RWPE2 (cell line): ENCODE measurements around the gene SDR42E2.
"Not testable (repeated sequence)": the region's sequence is repeated elsewhere in the genome, so short reads cannot be mapped to it uniquely, and the experiment has no call there.

Experiments
- ATAC-seq: fragments of 200-7000 bp; cut with Tn5 transposase; 3 replicates; pipeline ENCODE4 v1.9.1; 2021; ENCODE audit warnings: low read depth
- DNase-seq: peaks from one replicate; pipeline ENCODE4 v3.0.0-alpha.2; 2020; ENCODE audit warnings: low spot score
- H3K27ac ChIP-seq: fragments of 450-650 bp; 2 replicates; pipeline ENCODE4 v1.5.1; 2017; ENCODE audit warnings: mild to moderate bottlenecking; ENCODE audit not compliant: poor library complexity, severe bottlenecking
- H3K27me3 ChIP-seq: fragments of 250-450 bp; sonication (Bioruptor Pico); 2 replicates; pipeline ENCODE4 v1.5.1; 2021; ENCODE audit warnings: mild to moderate bottlenecking, moderate library complexity; ENCODE audit not compliant: insufficient read depth, poor library complexity, severe bottlenecking
- H3K36me3 ChIP-seq: fragments of 250-450 bp; sonication (Bioruptor Pico); 2 replicates; pipeline ENCODE4 v1.5.1; 2020; ENCODE audit warnings: low read depth, mild to moderate bottlenecking, moderate library complexity
- H3K4me1 ChIP-seq: fragments of 250-450 bp; sonication (Bioruptor Pico); 2 replicates; pipeline ENCODE4 v1.5.1; 2021; ENCODE audit warnings: mild to moderate bottlenecking, moderate library complexity; ENCODE audit not compliant: insufficient read depth, poor library complexity, severe bottlenecking
- H3K4me3 ChIP-seq: fragments of 250-450 bp; sonication (Bioruptor Pico); 2 replicates; pipeline ENCODE4 v1.5.1; 2021; ENCODE audit warnings: mild to moderate bottlenecking, moderate library complexity; ENCODE audit not compliant: severe bottlenecking
- H3K9me3 ChIP-seq: fragments of 250-450 bp; sonication (Bioruptor Pico); 2 replicates; pipeline ENCODE4 v1.5.1; 2021; ENCODE audit warnings: mild to moderate bottlenecking, moderate library complexity; ENCODE audit not compliant: severe bottlenecking
- TF ChIP-seq, protein P1 (sequence below): fragments of 450-650 bp; IDR thresholded peaks from one replicate; pipeline ENCODE4 v1.5.1; 2017; ENCODE audit warnings: mild to moderate bottlenecking, moderate library complexity; ENCODE audit not compliant: poor library complexity, severe bottlenecking

Gene SDR42E2

DNA sequence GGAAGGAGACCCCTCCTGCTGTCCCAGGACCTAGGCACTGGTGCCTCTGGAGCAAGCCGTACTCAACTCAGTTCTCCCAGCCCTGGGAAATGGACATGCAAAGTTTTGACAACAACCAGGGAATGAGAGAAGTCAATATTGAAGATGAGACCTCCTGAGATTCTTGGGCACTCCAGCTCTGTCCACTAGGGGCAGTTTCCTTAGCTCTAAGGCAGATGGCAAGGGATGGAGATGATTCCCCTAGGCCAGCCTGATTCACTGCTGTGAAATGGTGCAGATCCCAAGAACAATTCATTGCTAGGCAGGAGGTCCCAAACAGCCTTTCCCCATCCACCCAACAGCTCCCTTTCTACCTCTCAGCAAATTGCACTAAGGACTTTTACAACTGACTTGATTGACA is 20.5 kb upstream of the SDR42E2 start:
- Histone ChIP-seq H3K4me3 (no peak overlapping the region), H3K36me3 (no peaks in the 10 kb centered on the region), H3K4me1 (no peaks in the 10 kb centered on the region), H3K27ac (no peak overlapping the region), H3K9me3 (no peaks in the 10 kb centered on the region), H3K27me3 (no peaks in the 10 kb centered on the region)
- TF ChIP-seq, protein P1, sequence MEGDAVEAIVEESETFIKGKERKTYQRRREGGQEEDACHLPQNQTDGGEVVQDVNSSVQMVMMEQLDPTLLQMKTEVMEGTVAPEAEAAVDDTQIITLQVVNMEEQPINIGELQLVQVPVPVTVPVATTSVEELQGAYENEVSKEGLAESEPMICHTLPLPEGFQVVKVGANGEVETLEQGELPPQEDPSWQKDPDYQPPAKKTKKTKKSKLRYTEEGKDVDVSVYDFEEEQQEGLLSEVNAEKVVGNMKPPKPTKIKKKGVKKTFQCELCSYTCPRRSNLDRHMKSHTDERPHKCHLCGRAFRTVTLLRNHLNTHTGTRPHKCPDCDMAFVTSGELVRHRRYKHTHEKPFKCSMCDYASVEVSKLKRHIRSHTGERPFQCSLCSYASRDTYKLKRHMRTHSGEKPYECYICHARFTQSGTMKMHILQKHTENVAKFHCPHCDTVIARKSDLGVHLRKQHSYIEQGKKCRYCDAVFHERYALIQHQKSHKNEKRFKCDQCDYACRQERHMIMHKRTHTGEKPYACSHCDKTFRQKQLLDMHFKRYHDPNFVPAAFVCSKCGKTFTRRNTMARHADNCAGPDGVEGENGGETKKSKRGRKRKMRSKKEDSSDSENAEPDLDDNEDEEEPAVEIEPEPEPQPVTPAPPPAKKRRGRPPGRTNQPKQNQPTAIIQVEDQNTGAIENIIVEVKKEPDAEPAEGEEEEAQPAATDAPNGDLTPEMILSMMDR, result peak; percentile 32
- DNase-seq (no peak), ATAC-seq (no peak; the same call in 2 of the 3 replicates)

DNA sequence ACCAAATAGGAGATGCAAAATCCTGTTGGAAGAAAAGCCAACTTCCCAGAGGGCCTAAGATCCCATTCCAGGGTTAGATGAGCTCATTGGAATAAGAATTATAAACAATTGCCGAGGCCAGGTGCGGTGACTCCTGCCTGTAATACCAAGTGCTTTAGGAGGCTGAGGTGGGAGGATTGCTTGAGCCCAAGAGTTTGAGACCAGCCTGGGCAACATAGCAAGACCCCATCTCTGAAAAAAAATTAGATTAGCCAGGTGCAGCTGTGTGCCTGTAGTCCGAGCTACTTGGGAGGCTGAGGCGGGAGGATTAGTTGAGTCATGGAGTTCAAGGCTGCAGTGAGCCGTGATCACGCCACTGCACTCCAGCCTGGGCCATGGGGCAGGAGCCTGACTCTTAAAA is 17.8 kb upstream of the SDR42E2 start:
- ATAC-seq (no peak), DNase-seq (no peak)
- no peaks in the 10 kb centered on the region for H3K4me1 ChIP-seq
- no peaks in the 10 kb centered on the region for H3K9me3 ChIP-seq
- no peak overlapping the region for H3K4me3 ChIP-seq
- no peaks in the 10 kb centered on the region for H3K27me3 ChIP-seq
- H3K27ac ChIP-seq, result no peak overlapping the region
- TF ChIP-seq, protein P1, result no peak
- no peaks in the 10 kb centered on the region for H3K36me3 ChIP-seq

DNA sequence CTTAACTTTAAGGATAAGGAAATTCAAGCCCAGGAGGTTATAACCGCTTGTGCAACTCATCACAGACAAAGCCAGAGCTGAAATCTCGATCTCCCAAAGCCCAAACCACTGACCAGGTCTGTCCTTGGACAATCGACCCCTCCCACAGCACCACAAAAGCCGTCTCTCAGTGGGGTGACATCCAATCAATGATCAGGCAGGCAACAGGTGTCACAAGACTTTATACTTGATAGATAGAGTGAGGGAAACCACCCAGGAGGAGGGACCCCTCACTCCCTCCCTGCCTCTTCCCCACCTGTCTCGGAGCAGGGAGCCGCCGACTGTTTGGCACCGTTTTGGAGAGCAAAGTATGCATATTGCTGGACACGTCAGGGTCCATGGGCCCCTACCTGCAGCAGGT is 14.5 kb upstream of the SDR42E2 start:
- DNase-seq (no peak), ATAC-seq (no peak)
- H3K9me3 ChIP-seq, result no peaks in the 10 kb centered on the region
- no peaks in the 10 kb centered on the region for H3K36me3 ChIP-seq
- H3K4me1 ChIP-seq, result no peaks in the 10 kb centered on the region
- TF ChIP-seq, protein P1, result no peak
- H3K27me3 ChIP-seq, result no peaks in the 10 kb centered on the region
- no peak overlapping the region for H3K27ac ChIP-seq
- no peak overlapping the region for H3K4me3 ChIP-seq

DNA sequence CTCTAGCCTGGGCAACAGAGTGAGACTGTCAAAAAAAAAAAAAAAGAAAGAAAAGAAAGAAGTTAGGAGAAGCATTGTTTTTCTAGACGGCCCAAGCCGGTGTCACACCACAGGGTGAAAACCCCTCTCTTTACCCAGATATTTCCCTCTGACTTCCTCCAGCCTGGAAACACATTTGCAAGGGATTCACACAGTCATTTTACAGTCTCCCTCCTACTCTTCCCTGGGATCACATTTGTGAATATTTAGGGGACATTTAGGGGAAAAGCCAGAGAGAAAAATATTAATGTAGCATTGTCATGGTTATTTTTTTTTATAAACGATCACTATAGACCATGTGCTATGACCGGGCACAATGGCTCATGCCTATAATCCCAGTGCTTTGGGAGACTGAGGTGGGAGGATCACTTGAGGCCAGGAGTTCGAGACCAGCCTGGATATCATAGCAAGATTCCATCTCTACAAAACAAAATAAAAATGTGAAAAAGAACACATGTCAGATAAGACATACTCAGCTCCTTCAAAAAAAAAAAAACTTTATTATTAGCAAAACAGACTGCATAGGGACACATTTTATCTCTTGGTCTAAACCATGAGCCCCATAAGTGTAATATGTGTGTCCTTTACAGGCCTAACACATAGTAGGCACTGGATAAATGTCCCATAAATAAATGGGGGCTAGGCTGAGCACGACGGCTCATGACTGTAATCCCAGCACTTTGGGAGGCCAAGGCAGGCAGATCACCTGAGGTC is 10.9 kb upstream of the SDR42E2 start:
- Histone ChIP-seq H3K36me3 (no peaks in the 10 kb centered on the region), H3K4me1 (no peaks in the 10 kb centered on the region), H3K27me3 (no peaks in the 10 kb centered on the region), H3K27ac (no peak overlapping the region), H3K4me3 (no peak overlapping the region), H3K9me3 (no peaks in the 10 kb centered on the region)
- TF ChIP-seq, protein P1, result no peak
- ATAC-seq (no peak), DNase-seq (no peak)

DNA sequence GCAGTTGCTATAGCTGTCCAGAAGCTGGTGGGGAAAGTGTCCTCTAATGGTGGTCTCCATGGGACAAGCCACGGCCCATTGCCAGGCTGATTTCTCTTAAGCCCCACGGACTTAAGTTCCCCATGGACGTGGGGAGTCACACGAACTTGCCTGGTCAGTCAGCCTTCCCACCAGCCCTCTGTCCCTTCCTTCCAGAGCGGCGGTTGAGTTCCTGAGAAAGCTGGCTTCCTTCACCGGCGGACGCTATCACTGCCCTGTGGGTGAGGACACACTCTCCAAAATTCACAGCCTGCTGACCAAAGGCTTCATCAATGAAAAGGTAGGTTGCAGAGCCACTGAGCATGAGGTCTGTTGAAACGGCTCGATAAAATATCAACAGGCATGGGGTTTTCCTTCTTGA is 10.0 kb upstream of the SDR42E2 start:
- Histone ChIP-seq H3K9me3 (no peaks in the 10 kb centered on the region), H3K36me3 (no peaks in the 10 kb centered on the region), H3K4me1 (no peaks in the 10 kb centered on the region), H3K27ac (no peak overlapping the region), H3K4me3 (no peak overlapping the region), H3K27me3 (no peaks in the 10 kb centered on the region)
- ATAC-seq (no peak), DNase-seq (no peak)
- TF ChIP-seq, protein P1, result no peak

DNA sequence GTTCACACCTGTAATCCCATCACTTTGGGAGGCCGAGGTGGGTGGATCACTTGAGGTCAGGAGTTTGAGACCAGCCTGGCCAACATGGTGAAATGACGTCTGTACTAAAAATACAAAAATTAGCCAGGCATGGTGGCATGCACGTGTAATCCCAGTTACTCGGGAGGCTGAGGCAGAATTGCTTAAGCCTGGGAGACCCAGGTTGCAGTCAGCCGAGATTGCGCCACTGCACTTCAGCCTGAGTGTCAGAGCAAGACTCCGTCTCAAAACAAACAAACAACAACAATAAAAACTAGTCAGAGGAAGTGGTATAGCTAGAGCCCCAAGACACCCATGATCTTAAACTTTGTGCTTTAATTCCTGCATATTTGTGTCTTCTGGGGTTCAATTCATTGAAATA is 9.2 kb upstream of the SDR42E2 start:
- H3K4me1 ChIP-seq, H3K36me3 ChIP-seq, H3K27me3 ChIP-seq, DNase-seq, H3K27ac ChIP-seq, H3K9me3 ChIP-seq, H3K4me3 ChIP-seq, ATAC-seq: not testable (repeated sequence)
